HCT116 (cell line): ENCODE results near the gene STARD7. TPM values are rescaled to one million over a fixed set of nuclear protein-coding genes. Genes with fewer than 3 reads are reported as not detected.

Source experiments
- ATAC-seq: fragments of 200-7000 bp; cut with Tn5 transposase; 2 replicates; pipeline ENCODE4 v1.9.1; 2020; ENCODE audit warnings: mild to moderate bottlenecking, moderate library complexity
- BruUV-seq: library from RNA; stranded (reverse); fragments of 400-500 nt; replicated peaks from 2 replicates; lab custom pipeline; 2021; lab: Mats Ljungman, UMichigan
- CTCF ChIA-PET: fragments of 300-600 bp; sonication (Branson Sonifier 250); formaldehyde crosslinking; loops from one replicate; lab custom pipeline; 2021; ENCODE audit warnings: antibody characterized with exemption; lab: Charles Lee
- POLR2A ChIA-PET: fragments of 300-600, 350-600 bp; sonication (Branson Sonifier 250); formaldehyde crosslinking; loops from one replicate; lab custom pipeline; 2021; ENCODE audit warnings: antibody characterized with exemption; lab: Charles Lee
- RAD21 ChIA-PET, 2 experiments: fragments of 300-600 bp; sonication (Branson Sonifier 250); formaldehyde crosslinking; loops; one replicate each; lab custom pipeline; 2023; ENCODE audit warnings: low total read pairs in 2 of 2; ENCODE audit not compliant: uncharacterized antibody in 2 of 2, unreplicated experiment in 2 of 2, low non-redundant PET in 1 of 2; lab: Charles Lee
- DNase-seq: peaks from one replicate; pipeline ENCODE4 v3.0.0-alpha.2; 2010; ENCODE audit warnings: low read depth, low spot score
- H2AFZ ChIP-seq: fragments of 200-600 bp; shearing (Covaris generic), sonication (generic); 2 replicates; pipeline ENCODE4 v1.6.1; 2017; ENCODE audit warnings: low read depth, mixed run types, mixed read lengths, antibody characterized with exemption, low read length; ENCODE audit not compliant: poor library complexity, severe bottlenecking
- H3K27ac ChIP-seq: 2 replicates; pipeline ENCODE4 v1.5.1; 2012; ENCODE audit warnings: low read depth, low read length
- H3K27me3 ChIP-seq: fragments of 200-600 bp; sonication (generic); 2 replicates; pipeline ENCODE4 v1.6.1; 2016; ENCODE audit warnings: mixed run types, low read length, mixed read lengths; ENCODE audit not compliant: insufficient read depth
- H3K36me3 ChIP-seq, 2 experiments: fragments of 200-500 bp in 1 of 2; fragments of 200-600 bp in 1 of 2; sonication (Bioruptor generic) in 1 of 2; sonication (generic) in 1 of 2; 2 replicates each; pipeline versions ENCODE4 v1.5.1 to v1.6.1; 2014 to 2016; ENCODE audit warnings: low read length in 2 of 2, inconsistent platforms in 1 of 2, mixed read lengths in 1 of 2, mixed run types in 1 of 2; ENCODE audit not compliant: insufficient read depth in 2 of 2, control insufficient read depth in 1 of 2
- H3K4me1 ChIP-seq, 2 experiments: fragments of 200-600 bp in 1 of 2; sonication (generic) in 1 of 2; 2 replicates each; pipeline versions ENCODE4 v1.5.1 to v1.6.1; 2012 to 2017; ENCODE audit warnings: low read length in 2 of 2, inconsistent platforms in 1 of 2, mild to moderate bottlenecking in 1 of 2, mixed read lengths in 1 of 2, mixed run types in 1 of 2, moderate library complexity in 1 of 2; ENCODE audit not compliant: insufficient read depth in 2 of 2, control insufficient read depth in 1 of 2
- H3K4me2 ChIP-seq: fragments of 200-600 bp; sonication (generic); 2 replicates; pipeline ENCODE4 v1.6.1; 2017; ENCODE audit warnings: mixed run types, low read length, mixed read lengths
- H3K4me3 ChIP-seq, 2 experiments: fragments of 200-600 bp in 1 of 2; sonication (generic) in 1 of 2; replicated peaks in 1 of 2; 2 replicates each; pipeline ENCODE4 v1.5.1; 2011 to 2016; ENCODE audit warnings: low read length in 2 of 2, control low read depth in 1 of 2, low read depth in 1 of 2, mild to moderate bottlenecking in 1 of 2, mixed read lengths in 1 of 2, mixed run types in 1 of 2
- H3K79me2 ChIP-seq: fragments of 200-600 bp; sonication (generic); 2 replicates; pipeline ENCODE4 v1.6.1; 2017; ENCODE audit warnings: mild to moderate bottlenecking, mixed run types, low read length, moderate library complexity, mixed read lengths; ENCODE audit not compliant: insufficient read depth
- H3K9ac ChIP-seq: fragments of 200-600 bp; sonication (generic); 2 replicates; pipeline ENCODE4 v1.6.1; 2016; ENCODE audit warnings: low read length, mixed read lengths
- H3K9me2 ChIP-seq: fragments of 200-600 bp; sonication (generic), shearing (Covaris generic); 2 replicates; pipeline ENCODE4 v1.6.1; 2017; ENCODE audit warnings: mixed run types, mild to moderate bottlenecking, moderate library complexity; ENCODE audit not compliant: insufficient read depth
- H3K9me3 ChIP-seq, 2 experiments: fragments of 200-500 bp in 1 of 2; fragments of 200-600 bp in 1 of 2; sonication (Bioruptor generic) in 1 of 2; sonication (generic) in 1 of 2; 2 replicates each; pipeline ENCODE4 v1.6.1; 2014 to 2017; ENCODE audit warnings: low read length in 2 of 2, mixed read lengths in 2 of 2, inconsistent platforms in 1 of 2, low read depth in 1 of 2, mild to moderate bottlenecking in 1 of 2, mixed run types in 1 of 2, moderate library complexity in 1 of 2; ENCODE audit not compliant: control insufficient read depth in 1 of 2, insufficient read depth in 1 of 2
- H4K20me1 ChIP-seq: fragments of 200-600 bp; sonication (generic), shearing (Covaris generic); 2 replicates; pipeline ENCODE4 v1.6.1; 2017; ENCODE audit warnings: mixed run types, mild to moderate bottlenecking, moderate library complexity; ENCODE audit not compliant: insufficient read depth
- YY1 ChIP-seq: IDR thresholded peaks from 2 replicates; pipeline ENCODE4 v1.6.1; 2011; ENCODE audit warnings: low read length, low read depth, moderate library complexity, mild to moderate bottlenecking; ENCODE audit not compliant: insufficient replicate concordance; ENCODE audit errors: extremely low read depth
- intact Hi-C: fragments of 100-400 bp; cut with micrococcal nuclease; formaldehyde crosslinking; loops from 2 replicates; pipeline ENCODE4 v1.10.0; 2022
- total RNA-seq: library from RNA; stranded (reverse); gene quantifications from one replicate; pipeline ENCODE4 v1.2.1, GENCODE V29; 2021; ENCODE audit not compliant: unreplicated experiment

The STARD7 gene
- total RNA-seq, 1 experiment from 2014 or later: 160 TPM

GRCh38 chr2:96135171-96135570 lies 73.5 kb downstream of the STARD7 start:
- POLR2A ChIA-PET: no interaction called here
- Histone ChIP-seq H3K9ac (no peak overlapping the region), H3K9me3 (no peaks in the 10 kb centered on the region), H4K20me1 (no peaks in the 10 kb centered on the region), H3K4me2 (no peak overlapping the region), H2AFZ (no peak overlapping the region), H3K79me2 (no peaks in the 10 kb centered on the region), H3K4me3 (no peak overlapping the region), H3K4me1 (peaks cover 4 to 15% of the 10 kb centered on the region in 2 experiments; a peak in 3 of 4 replicates), H3K27me3 (no peaks in the 10 kb centered on the region), H3K27ac (no peak overlapping the region), H3K36me3 (no peaks in the 10 kb centered on the region), H3K9me2 (no peaks in the 10 kb centered on the region)
- ATAC-seq (no peak), DNase-seq (no peak)
- RAD21 ChIA-PET: no interaction called here
- TF ChIP-seq YY1: no peak
- CTCF ChIA-PET: no interaction called here
- no TSS peak for BruUV-seq
- intact Hi-C loops: no loop called here

Other genes with a start within 250 kb of the STARD7 start
- 17.7 TPM for gene ANKRD36C, start 217.0 kb downstream of the STARD7 start, total RNA-seq
- gene GPAT2, start 173.9 kb downstream of the STARD7 start, total RNA-seq: 54.2 TPM
- gene ADRA2B, start 92.3 kb downstream of the STARD7 start, total RNA-seq: 0.47 TPM
- 0.34 TPM for gene ASTL, start 70.3 kb downstream of the STARD7 start, total RNA-seq
- 24.5 TPM for gene DUSP2, start 63.4 kb downstream of the STARD7 start, total RNA-seq
- gene TMEM127, start 57.2 kb upstream of the STARD7 start, total RNA-seq: 25.3 TPM
- 76.8 TPM for gene CIAO1, start 57.4 kb upstream of the STARD7 start, total RNA-seq
- 202 TPM for gene SNRNP200, start 96.7 kb upstream of the STARD7 start, total RNA-seq
- 12.4 TPM for gene ITPRIPL1, start 116.5 kb upstream of the STARD7 start, total RNA-seq
- gene NCAPH, start 126.9 kb upstream of the STARD7 start, total RNA-seq: 64.1 TPM